Stimulated activated CD4-positive, alpha-beta T cell treated with anti-CD3 and anti-CD28 coated beads, Interleukin-4, amount 100 ng/mL, for 48 hours (primary cell): ENCODE data around the gene SPAG17.

Source experiments
- DNase-seq, 2 donors: peaks; one replicate each; pipeline ENCODE4 v3.0.0-alpha.2; 2020; ENCODE audit warnings: low read depth in 2 of 2

The SPAG17 gene

GRCh38 chr1:117904485-117904884, 280.5 kb downstream of the SPAG17 start:
- DNase-seq: no peak
